ENCODE data around the gene TTLL10. TPM values are rescaled to one million over a fixed set of nuclear protein-coding genes. Genes with fewer than 3 reads are reported as not detected.

TTLL10 gene
- total RNA-seq, 3 donors from 2014 or later (not counting 1 experiment from before 2014, with no cell fraction given): 0.23 to 1.7 (median 1.7) TPM

DNA sequence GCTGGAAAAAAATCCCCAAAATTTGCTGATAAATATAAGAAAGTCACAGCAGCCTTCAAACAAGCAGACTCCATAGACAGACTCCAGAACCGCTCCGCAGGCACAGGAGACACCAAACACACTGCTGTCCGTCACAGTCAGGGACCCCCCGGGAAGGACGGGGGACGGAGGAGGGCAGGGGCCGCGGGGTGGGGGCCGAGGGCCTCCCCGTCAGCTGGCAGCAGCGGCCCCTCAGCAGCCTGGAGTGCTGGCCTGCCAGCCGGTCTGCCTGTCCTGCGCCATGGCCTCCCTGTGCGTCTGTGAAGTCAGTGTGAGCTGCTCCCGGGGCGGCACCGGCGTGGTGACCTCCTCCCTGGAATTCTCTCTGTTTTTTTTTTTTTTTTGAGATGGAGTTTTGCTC lies 47.7 kb upstream of the TTLL10 start:
- Histone ChIP-seq H3K4me1 (ENCODE audit: control insufficient read depth, insufficient read depth, low read length) (peaks cover 13% of the 10 kb centered on the region), H3K27me3 (ENCODE audit: control insufficient read depth, insufficient read depth, low read length) (no peaks in the 10 kb centered on the region), H3K4me3 (ENCODE audit: low read length) (no peak overlapping the region), H3K9me3 (ENCODE audit: control insufficient read depth, insufficient read depth, low read length) (no peaks in the 10 kb centered on the region), H3K27ac (ENCODE audit: low read length) (no peak overlapping the region), H3K36me3 (ENCODE audit: control insufficient read depth, insufficient read depth, low read length) (no peaks in the 10 kb centered on the region)
- H3K27ac Mint-ChIP-seq: no peak overlapping the region
- H3K9me3 Mint-ChIP-seq: no peaks in the 10 kb centered on the region
- H3K4me3 Mint-ChIP-seq: no peak overlapping the region
- H3K4me1 Mint-ChIP-seq: peaks cover 10 to 15% of the 10 kb centered on the region in 2 donors
- no peaks in the 10 kb centered on the region for H3K36me3 Mint-ChIP-seq
- DNase-seq (no peak), ATAC-seq (no peak)
- intact Hi-C loops (cut with micrococcal nuclease): no loop called here
- WGBS (ENCODE audit: insufficient coverage): 94% methylated on average over 18 of the region's 18 CpGs
- H3K27me3 Mint-ChIP-seq (ENCODE audit: low read depth in 2 of 2): no peaks in the 10 kb centered on the region
- TF ChIP-seq, protein P1, sequence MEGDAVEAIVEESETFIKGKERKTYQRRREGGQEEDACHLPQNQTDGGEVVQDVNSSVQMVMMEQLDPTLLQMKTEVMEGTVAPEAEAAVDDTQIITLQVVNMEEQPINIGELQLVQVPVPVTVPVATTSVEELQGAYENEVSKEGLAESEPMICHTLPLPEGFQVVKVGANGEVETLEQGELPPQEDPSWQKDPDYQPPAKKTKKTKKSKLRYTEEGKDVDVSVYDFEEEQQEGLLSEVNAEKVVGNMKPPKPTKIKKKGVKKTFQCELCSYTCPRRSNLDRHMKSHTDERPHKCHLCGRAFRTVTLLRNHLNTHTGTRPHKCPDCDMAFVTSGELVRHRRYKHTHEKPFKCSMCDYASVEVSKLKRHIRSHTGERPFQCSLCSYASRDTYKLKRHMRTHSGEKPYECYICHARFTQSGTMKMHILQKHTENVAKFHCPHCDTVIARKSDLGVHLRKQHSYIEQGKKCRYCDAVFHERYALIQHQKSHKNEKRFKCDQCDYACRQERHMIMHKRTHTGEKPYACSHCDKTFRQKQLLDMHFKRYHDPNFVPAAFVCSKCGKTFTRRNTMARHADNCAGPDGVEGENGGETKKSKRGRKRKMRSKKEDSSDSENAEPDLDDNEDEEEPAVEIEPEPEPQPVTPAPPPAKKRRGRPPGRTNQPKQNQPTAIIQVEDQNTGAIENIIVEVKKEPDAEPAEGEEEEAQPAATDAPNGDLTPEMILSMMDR (IDR thresholded peaks at IDR 0.05): no peak

DNA sequence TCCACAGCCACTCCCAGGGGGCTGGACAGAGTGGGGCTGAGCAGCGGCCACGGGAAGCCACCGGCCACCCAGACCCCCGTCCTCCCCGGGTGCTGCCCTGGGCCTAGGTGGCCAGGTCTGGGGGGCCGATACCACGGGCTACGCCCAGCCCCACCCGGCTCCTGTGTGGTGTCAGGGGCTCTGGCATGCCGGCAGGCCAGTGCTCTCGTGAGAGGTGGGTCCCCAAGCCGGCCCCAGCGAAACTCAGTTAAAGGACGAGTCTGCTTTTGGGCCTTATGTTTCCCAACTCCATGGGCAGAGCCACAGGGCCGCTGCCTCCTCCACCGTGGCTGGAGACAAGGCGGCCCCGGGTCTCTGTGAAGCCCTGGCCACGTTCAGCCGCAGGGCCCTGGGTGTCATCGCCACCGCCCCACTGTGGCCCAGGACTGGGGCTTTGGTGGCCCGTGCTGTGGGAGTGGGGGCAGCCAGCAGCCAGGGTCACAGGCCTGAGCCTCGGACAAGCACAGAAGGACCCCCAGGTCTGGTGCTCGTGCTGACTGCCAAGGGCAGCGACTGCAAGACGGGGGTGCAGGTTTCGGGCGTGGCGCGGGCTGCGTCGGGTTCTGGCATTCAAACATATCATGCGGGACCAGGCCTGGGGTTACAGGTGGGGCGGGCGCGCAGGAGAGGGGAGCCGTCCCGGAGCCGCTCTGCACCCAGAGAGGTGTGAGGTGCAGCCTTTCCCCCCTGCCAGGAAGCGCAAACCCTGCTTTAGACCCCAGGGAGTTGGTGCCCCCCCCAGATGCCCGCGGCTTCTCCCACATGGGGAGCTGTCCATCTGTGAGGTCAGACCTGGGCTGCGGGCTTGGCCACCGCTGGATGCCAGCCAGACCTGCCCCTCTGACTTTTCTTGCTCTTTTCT lies 45.9 kb upstream of the TTLL10 start:
- H3K9me3 ChIP-seq (ENCODE audit: control insufficient read depth, insufficient read depth, low read length): no peaks in the 10 kb centered on the region
- H3K4me3 Mint-ChIP-seq: no peak overlapping the region
- intact Hi-C loops (cut with micrococcal nuclease): no loop called here
- TF ChIP-seq, protein P1 (IDR thresholded peaks at IDR 0.05): no peak
- no peaks in the 10 kb centered on the region for H3K27me3 ChIP-seq (ENCODE audit: control insufficient read depth, insufficient read depth, low read length)
- DNase-seq: no peak
- peaks cover 1% of the 10 kb centered on the region for H3K4me1 ChIP-seq (ENCODE audit: control insufficient read depth, insufficient read depth, low read length)
- H3K27me3 Mint-ChIP-seq (ENCODE audit: low read depth in 2 of 2): no peaks in the 10 kb centered on the region
- H3K27ac Mint-ChIP-seq: no peak overlapping the region
- peaks cover 9 to 10% of the 10 kb centered on the region in 2 donors for H3K4me1 Mint-ChIP-seq
- no peak overlapping the region for H3K27ac ChIP-seq (ENCODE audit: low read length)
- no peak overlapping the region for H3K4me3 ChIP-seq (ENCODE audit: low read length)
- no peaks in the 10 kb centered on the region for H3K36me3 ChIP-seq (ENCODE audit: control insufficient read depth, insufficient read depth, low read length)
- ATAC-seq: no peak
- WGBS (ENCODE audit: insufficient coverage): 89% methylated on average over 45 of the region's 45 CpGs
- H3K36me3 Mint-ChIP-seq: no peaks in the 10 kb centered on the region
- no peaks in the 10 kb centered on the region for H3K9me3 Mint-ChIP-seq

DNA sequence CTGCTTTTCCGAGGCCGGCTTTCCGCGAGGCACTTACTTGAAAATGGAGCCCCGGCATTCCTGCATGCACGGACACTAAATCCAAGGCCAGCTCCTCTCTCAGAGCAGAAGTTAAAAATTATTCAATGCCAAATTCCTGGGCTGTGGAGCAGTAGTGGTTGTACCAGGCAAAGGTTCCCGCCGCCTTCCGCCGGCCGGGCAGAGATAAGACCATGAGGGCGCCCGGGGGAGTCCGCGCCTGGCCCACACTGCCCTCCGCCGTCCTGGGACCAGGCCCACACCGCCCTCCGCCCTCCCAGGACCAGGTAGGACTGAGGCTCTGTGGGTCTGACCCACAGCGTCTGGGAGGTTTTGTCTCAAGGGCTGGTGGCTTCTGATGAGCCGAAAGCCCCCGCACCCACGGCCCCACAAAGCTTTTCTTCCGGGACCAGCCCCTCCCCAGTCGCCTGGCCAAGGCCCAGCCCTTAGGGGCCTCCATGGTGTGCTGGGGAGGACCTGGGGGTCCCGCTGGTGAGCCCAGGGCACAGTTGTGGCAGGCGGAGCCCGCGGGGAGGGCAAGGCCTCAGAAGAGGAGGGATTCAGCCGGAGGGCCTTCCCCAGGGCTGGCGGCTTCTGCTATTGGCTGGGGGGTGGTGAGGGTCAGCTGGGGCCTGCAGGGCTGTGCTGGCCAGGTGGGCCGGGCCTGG lies 45.1 kb upstream of the TTLL10 start:
- Mint-ChIP-seq H3K4me3 (no peak overlapping the region), H3K36me3 (no peaks in the 10 kb centered on the region), H3K27me3 (ENCODE audit: low read depth in 2 of 2) (no peaks in the 10 kb centered on the region), H3K27ac (no peak overlapping the region), H3K4me1 (peaks cover 5 to 6% of the 10 kb centered on the region in 2 donors), H3K9me3 (no peaks in the 10 kb centered on the region)
- no peak overlapping the region for H3K27ac ChIP-seq (ENCODE audit: low read length)
- H3K4me1 ChIP-seq (ENCODE audit: control insufficient read depth, insufficient read depth, low read length): no peaks in the 10 kb centered on the region
- ATAC-seq: no peak
- WGBS (ENCODE audit: insufficient coverage): 90% methylated on average over 32 of the region's 32 CpGs
- no peak for DNase-seq
- H3K9me3 ChIP-seq (ENCODE audit: control insufficient read depth, insufficient read depth, low read length): no peaks in the 10 kb centered on the region
- H3K27me3 ChIP-seq (ENCODE audit: control insufficient read depth, insufficient read depth, low read length): no peaks in the 10 kb centered on the region
- intact Hi-C loops (cut with micrococcal nuclease): no loop called here
- no peak overlapping the region for H3K4me3 ChIP-seq (ENCODE audit: low read length)
- H3K36me3 ChIP-seq (ENCODE audit: control insufficient read depth, insufficient read depth, low read length): no peaks in the 10 kb centered on the region
- TF ChIP-seq, protein P1 (IDR thresholded peaks at IDR 0.05): no peak

Data from natural killer cell (primary cell).